Measurements from ENCODE around the gene MED13. TPM values are rescaled to one million over a fixed set of nuclear protein-coding genes. Genes with fewer than 3 reads are reported as not detected.
A peak's percentile ranks its signal among the peaks of the same experiment; 100 is the strongest.

Gene MED13
- total RNA-seq, 5 donors from 2014 or later (not counting 1 experiment from before 2014, with no cell fraction given) = 60.8 to 82.4 (median 77.6) TPM

DNA sequence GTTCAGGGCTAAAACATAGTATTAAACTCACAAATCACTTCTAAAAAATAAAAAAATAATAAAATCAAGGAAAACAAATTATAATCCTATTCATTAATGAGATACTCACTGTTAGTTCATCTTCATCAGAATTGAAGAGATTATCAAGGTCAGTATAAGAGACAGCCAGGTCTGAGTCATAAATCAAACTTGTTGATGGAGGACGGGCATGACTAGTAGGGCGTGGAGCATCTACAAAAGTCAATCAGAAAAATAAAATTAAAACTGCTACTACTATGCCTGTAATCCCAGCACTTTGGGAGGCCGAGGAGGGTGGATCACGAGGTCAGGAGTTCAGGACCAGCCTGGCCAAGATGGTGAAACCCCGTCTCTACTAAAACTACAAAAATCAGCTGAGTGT is 78.2 kb downstream of the MED13 start:
- Histone ChIP-seq H3K9me3 (no peaks in the 10 kb centered on the region), H3K27ac (ENCODE audit: low read length) (no peak overlapping the region), H3K36me3 (ENCODE audit: control insufficient read depth in 2 of 2, extremely low read depth in 1 of 2, insufficient read depth in 1 of 2, low read length in 1 of 2) (peaks cover 5 to 50% of the 10 kb centered on the region in 2 donors), H3K4me1 (ENCODE audit: control insufficient read depth in 1 of 2, extremely low read depth in 1 of 2, insufficient read depth in 2 of 2, low read length in 2 of 2) (no peaks in the 10 kb centered on the region), H3K27me3 (replicated peaks in 1 of 2; ENCODE audit: control insufficient read depth in 2 of 2, extremely low read depth in 1 of 2, insufficient read depth in 2 of 2, low read length in 1 of 2) (no peaks in the 10 kb centered on the region), H3K4me3 (ENCODE audit: control insufficient read depth in 1 of 2, extremely low read depth in 1 of 2, low read length in 1 of 2) (no peak overlapping the region)
- Mint-ChIP-seq H3K27ac (no peak overlapping the region), H3K4me3 (no peak overlapping the region), H3K27me3 (no peaks in the 10 kb centered on the region), H3K4me1 (peaks cover 0 to 10% (median 2%) of the 10 kb centered on the region in 3 donors), H3K36me3 (peaks cover 34% of the 10 kb centered on the region), H3K9me3 (no peaks in the 10 kb centered on the region)
- ATAC-seq (replicated peaks in 1 of 4) (no peak), DNase-seq (no peak)
- POLR2A ChIA-PET = no interaction called here
- CTCF ChIA-PET = no interaction called here
- WGBS (ENCODE audit: insufficient coverage) = 95% methylated on average over 3 of the region's 5 CpGs

DNA sequence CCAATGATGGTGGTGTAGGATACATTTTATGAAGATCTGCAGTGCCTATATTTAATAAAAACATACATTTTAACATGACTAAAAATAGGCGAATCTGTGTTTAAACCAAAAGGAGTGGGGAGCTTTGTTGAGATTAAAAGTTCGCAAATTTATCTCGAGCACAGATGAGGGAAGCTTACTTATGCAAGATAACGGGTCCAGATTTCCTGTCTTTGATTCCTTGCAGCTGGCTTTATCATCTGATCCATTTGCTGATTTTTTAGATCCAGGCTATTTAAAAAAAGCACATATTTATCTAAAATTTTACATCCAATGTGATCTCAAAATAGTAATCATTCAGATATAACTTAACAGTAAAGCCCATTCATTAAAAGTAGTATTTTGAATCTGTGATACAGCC is 80.3 kb downstream of the MED13 start:
- ChIA-PET CTCF (no interaction called here), POLR2A (no interaction called here)
- Mint-ChIP-seq H3K27ac (no peak overlapping the region), H3K4me3 (no peak overlapping the region), H3K36me3 (peaks cover 44% of the 10 kb centered on the region), H3K27me3 (no peaks in the 10 kb centered on the region), H3K4me1 (peaks cover 10 to 20% (median 19%) of the 10 kb centered on the region in 3 donors), H3K9me3 (no peaks in the 10 kb centered on the region)
- Histone ChIP-seq H3K27ac (ENCODE audit: low read length) (no peak overlapping the region), H3K4me1 (ENCODE audit: control insufficient read depth in 1 of 2, extremely low read depth in 1 of 2, insufficient read depth in 2 of 2, low read length in 2 of 2) (no peaks in the 10 kb centered on the region), H3K36me3 (ENCODE audit: control insufficient read depth in 2 of 2, extremely low read depth in 1 of 2, insufficient read depth in 1 of 2, low read length in 1 of 2) (peaks cover 7 to 56% of the 10 kb centered on the region in 2 donors), H3K4me3 (ENCODE audit: control insufficient read depth in 1 of 2, extremely low read depth in 1 of 2, low read length in 1 of 2) (no peak overlapping the region), H3K9me3 (no peaks in the 10 kb centered on the region), H3K27me3 (replicated peaks in 1 of 2; ENCODE audit: control insufficient read depth in 2 of 2, extremely low read depth in 1 of 2, insufficient read depth in 2 of 2, low read length in 1 of 2) (no peaks in the 10 kb centered on the region)
- no peak for ATAC-seq (replicated peaks in 1 of 4)
- DNase-seq = no peak
- WGBS (ENCODE audit: insufficient coverage) = 100% methylated on average over 2 of the region's 4 CpGs

DNA sequence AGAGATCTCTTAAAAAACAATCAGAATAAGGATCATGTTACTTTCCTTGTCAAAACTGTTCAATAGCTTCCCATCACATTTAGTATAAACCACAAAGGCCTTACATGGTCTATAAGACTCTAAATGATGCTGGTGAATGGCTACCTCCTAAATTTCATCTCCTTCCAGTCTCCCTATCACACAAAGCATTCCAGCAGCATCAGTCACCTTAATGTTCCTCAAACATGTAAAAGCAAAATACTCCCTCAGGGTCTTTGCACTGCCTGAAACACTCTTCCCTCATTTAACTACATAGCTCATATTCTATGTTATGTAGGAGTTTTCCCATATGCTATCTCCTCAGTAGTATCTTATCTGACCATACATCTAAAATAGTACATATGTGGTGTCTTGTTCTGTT is 83.8 kb downstream of the MED13 start:
- H3K27ac ChIP-seq (ENCODE audit: low read length) = no peak overlapping the region
- no peak for ATAC-seq (replicated peaks in 1 of 4)
- POLR2A ChIA-PET = no interaction called here
- CTCF ChIA-PET = interaction anchor here in 1 of 2 donors (0.6 kb wide), 1 partner anchor 501 kb away, joined by 3 read pairs; no protein-coding TSS in a partner anchor
- H3K27me3 Mint-ChIP-seq = no peaks in the 10 kb centered on the region
- no peak overlapping the region for H3K4me3 ChIP-seq (ENCODE audit: control insufficient read depth in 1 of 2, extremely low read depth in 1 of 2, low read length in 1 of 2)
- peaks cover 13 to 19% (median 17%) of the 10 kb centered on the region in 3 donors for H3K4me1 Mint-ChIP-seq
- no peak for DNase-seq
- no peak overlapping the region for H3K4me3 Mint-ChIP-seq
- H3K27me3 ChIP-seq (replicated peaks in 1 of 2; ENCODE audit: control insufficient read depth in 2 of 2, extremely low read depth in 1 of 2, insufficient read depth in 2 of 2, low read length in 1 of 2) = no peaks in the 10 kb centered on the region
- peaks cover 49% of the 10 kb centered on the region for H3K36me3 Mint-ChIP-seq
- no peaks in the 10 kb centered on the region for H3K9me3 ChIP-seq
- H3K4me1 ChIP-seq (ENCODE audit: control insufficient read depth in 1 of 2, extremely low read depth in 1 of 2, insufficient read depth in 2 of 2, low read length in 2 of 2) = no peaks in the 10 kb centered on the region
- no peaks in the 10 kb centered on the region for H3K9me3 Mint-ChIP-seq
- peaks cover 7 to 57% of the 10 kb centered on the region in 2 donors for H3K36me3 ChIP-seq (ENCODE audit: control insufficient read depth in 2 of 2, extremely low read depth in 1 of 2, insufficient read depth in 1 of 2, low read length in 1 of 2)
- no peak overlapping the region for H3K27ac Mint-ChIP-seq

DNA sequence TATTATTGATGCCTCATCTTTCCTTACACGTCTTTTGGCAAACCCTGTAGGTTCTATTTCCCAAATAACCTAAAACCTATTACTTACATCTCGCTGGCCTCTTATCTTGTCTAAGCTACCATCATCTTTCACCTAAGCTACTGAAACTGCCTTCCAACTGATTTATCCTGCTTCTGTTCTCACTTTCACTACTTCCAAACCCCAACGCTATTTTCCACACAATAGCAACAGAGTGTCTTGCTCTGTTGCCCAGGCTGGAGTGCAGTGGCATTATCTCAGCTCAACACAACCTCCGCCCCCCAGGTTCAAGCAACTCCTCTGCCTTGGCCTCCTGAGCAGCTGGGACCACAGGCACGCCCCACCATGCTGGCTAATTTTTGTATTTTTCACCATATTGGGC is 84.5 kb downstream of the MED13 start:
- 97% methylated on average over 5 of the region's 5 CpGs for WGBS (ENCODE audit: insufficient coverage)
- H3K9me3 Mint-ChIP-seq = no peaks in the 10 kb centered on the region
- ChIA-PET CTCF (interaction anchor here in 1 of 2 donors (0.6 kb wide), 1 partner anchor 10 kb away, joined by 3 read pairs; no protein-coding TSS in a partner anchor), POLR2A (no interaction called here)
- peaks cover 17 to 22% (median 21%) of the 10 kb centered on the region in 3 donors for H3K4me1 Mint-ChIP-seq
- ATAC-seq (replicated peaks in 1 of 4) = no peak
- no peak overlapping the region for H3K4me3 Mint-ChIP-seq
- no peaks in the 10 kb centered on the region for H3K9me3 ChIP-seq
- no peaks in the 10 kb centered on the region for H3K27me3 Mint-ChIP-seq
- peaks cover 49% of the 10 kb centered on the region for H3K36me3 Mint-ChIP-seq
- H3K27ac Mint-ChIP-seq = peak overlapping the region in 1 of 2 donors; percentile 2
- H3K4me1 ChIP-seq (ENCODE audit: control insufficient read depth in 1 of 2, extremely low read depth in 1 of 2, insufficient read depth in 2 of 2, low read length in 2 of 2) = no peaks in the 10 kb centered on the region
- no peak overlapping the region for H3K27ac ChIP-seq (ENCODE audit: low read length)
- H3K27me3 ChIP-seq (replicated peaks in 1 of 2; ENCODE audit: control insufficient read depth in 2 of 2, extremely low read depth in 1 of 2, insufficient read depth in 2 of 2, low read length in 1 of 2) = no peaks in the 10 kb centered on the region
- H3K36me3 ChIP-seq (ENCODE audit: control insufficient read depth in 2 of 2, extremely low read depth in 1 of 2, insufficient read depth in 1 of 2, low read length in 1 of 2) = peaks cover 7 to 60% of the 10 kb centered on the region in 2 donors
- H3K4me3 ChIP-seq (ENCODE audit: control insufficient read depth in 1 of 2, extremely low read depth in 1 of 2, low read length in 1 of 2) = no peak overlapping the region
- no peak for DNase-seq

DNA sequence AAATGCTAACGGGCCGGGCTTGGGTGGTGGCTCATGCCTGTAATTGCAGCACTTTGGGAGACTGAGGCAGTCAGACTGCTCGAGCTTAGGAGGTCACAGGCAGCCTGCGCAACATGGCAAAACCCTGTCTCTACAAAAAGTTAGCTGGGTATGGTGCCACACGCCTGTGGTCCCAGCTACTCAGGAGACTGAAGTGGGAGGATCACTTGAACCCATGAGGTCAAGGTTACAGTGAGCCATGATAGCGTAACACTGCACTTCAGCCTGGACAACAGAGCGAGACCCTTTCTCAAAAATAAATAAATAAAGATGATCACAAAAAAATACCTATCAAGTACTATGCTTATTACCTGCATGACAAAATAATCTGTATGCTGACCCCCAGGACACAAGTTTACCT is 91.0 kb downstream of the MED13 start:
- peak overlapping the region in 1 of 2 donors; percentile 1 for H3K27ac Mint-ChIP-seq
- H3K27me3 Mint-ChIP-seq = no peaks in the 10 kb centered on the region
- CTCF ChIA-PET = no interaction called here
- H3K4me3 Mint-ChIP-seq = no peak overlapping the region
- ATAC-seq (replicated peaks in 1 of 4) (no peak), DNase-seq (no peak)
- H3K4me1 Mint-ChIP-seq = peaks cover 18 to 24% (median 19%) of the 10 kb centered on the region in 3 donors
- H3K4me1 ChIP-seq (ENCODE audit: control insufficient read depth in 1 of 2, extremely low read depth in 1 of 2, insufficient read depth in 2 of 2, low read length in 2 of 2) = no peaks in the 10 kb centered on the region
- peaks cover 7 to 51% of the 10 kb centered on the region in 2 donors for H3K36me3 ChIP-seq (ENCODE audit: control insufficient read depth in 2 of 2, extremely low read depth in 1 of 2, insufficient read depth in 1 of 2, low read length in 1 of 2)
- H3K9me3 ChIP-seq = no peaks in the 10 kb centered on the region
- POLR2A ChIA-PET = no interaction called here
- H3K9me3 Mint-ChIP-seq = no peaks in the 10 kb centered on the region
- no peak overlapping the region for H3K27ac ChIP-seq (ENCODE audit: low read length)
- H3K4me3 ChIP-seq (ENCODE audit: control insufficient read depth in 1 of 2, extremely low read depth in 1 of 2, low read length in 1 of 2) = no peak overlapping the region
- peaks cover 25% of the 10 kb centered on the region for H3K36me3 Mint-ChIP-seq
- H3K27me3 ChIP-seq (replicated peaks in 1 of 2; ENCODE audit: control insufficient read depth in 2 of 2, extremely low read depth in 1 of 2, insufficient read depth in 2 of 2, low read length in 1 of 2) = no peaks in the 10 kb centered on the region
- 93% methylated on average over 5 of the region's 7 CpGs for WGBS (ENCODE audit: insufficient coverage)

DNA sequence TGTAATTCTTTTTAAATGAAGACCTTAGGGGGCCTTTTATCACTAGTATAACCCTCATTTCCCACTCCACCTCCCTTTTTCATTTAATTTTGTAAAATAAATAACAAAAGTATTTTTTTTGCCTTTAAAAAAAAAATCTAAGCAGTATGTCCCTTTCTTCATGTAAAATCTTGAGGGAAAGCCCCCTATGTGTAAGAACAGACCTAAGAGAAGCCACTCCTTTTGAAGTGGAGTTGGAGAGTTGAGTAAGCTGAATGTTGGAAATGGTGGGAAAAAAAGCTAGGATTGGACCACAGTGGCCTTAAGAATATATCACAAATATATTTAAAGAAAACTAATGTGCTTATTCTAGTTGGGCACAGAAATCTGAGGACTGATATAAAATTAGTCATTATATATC is 92.8 kb downstream of the MED13 start:
- no peak overlapping the region for H3K27ac ChIP-seq (ENCODE audit: low read length)
- no peaks in the 10 kb centered on the region for H3K9me3 ChIP-seq
- no peak overlapping the region for H3K4me3 Mint-ChIP-seq
- peaks cover 26% of the 10 kb centered on the region for H3K36me3 Mint-ChIP-seq
- DNase-seq (no peak), ATAC-seq (replicated peaks in 1 of 4) (no peak)
- no peaks in the 10 kb centered on the region for H3K4me1 ChIP-seq (ENCODE audit: control insufficient read depth in 1 of 2, extremely low read depth in 1 of 2, insufficient read depth in 2 of 2, low read length in 2 of 2)
- no peaks in the 10 kb centered on the region for H3K27me3 Mint-ChIP-seq
- H3K27me3 ChIP-seq (replicated peaks in 1 of 2; ENCODE audit: control insufficient read depth in 2 of 2, extremely low read depth in 1 of 2, insufficient read depth in 2 of 2, low read length in 1 of 2) = no peaks in the 10 kb centered on the region
- H3K4me3 ChIP-seq (ENCODE audit: control insufficient read depth in 1 of 2, extremely low read depth in 1 of 2, low read length in 1 of 2) = no peak overlapping the region
- peaks cover 7 to 50% of the 10 kb centered on the region in 2 donors for H3K36me3 ChIP-seq (ENCODE audit: control insufficient read depth in 2 of 2, extremely low read depth in 1 of 2, insufficient read depth in 1 of 2, low read length in 1 of 2)
- H3K27ac Mint-ChIP-seq = no peak overlapping the region
- ChIA-PET POLR2A (no interaction called here), CTCF (no interaction called here)
- peaks cover 18 to 25% (median 19%) of the 10 kb centered on the region in 3 donors for H3K4me1 Mint-ChIP-seq
- no peaks in the 10 kb centered on the region for H3K9me3 Mint-ChIP-seq

DNA sequence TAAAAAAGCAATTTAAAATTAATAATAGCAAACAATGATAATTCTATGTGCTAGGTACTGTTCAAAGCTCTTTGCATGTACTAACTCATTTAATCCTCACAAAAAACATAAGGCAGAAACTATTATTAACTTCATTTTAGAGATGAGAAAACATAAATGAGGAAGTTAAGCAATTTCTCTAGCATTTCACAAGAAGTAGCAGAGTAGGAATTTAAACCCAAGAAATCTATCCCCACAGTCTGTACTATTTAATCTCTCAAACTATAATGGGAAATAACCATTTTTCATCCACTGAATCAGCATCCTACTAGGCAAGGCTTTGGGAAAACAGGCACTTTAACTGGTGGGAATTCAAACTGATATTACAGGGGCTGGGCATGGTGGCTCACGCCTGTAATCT is 95.0 kb downstream of the MED13 start:
- ATAC-seq (replicated peaks in 1 of 4) = no peak
- H3K9me3 Mint-ChIP-seq = no peaks in the 10 kb centered on the region
- Histone ChIP-seq H3K4me1 (ENCODE audit: control insufficient read depth in 1 of 2, extremely low read depth in 1 of 2, insufficient read depth in 2 of 2, low read length in 2 of 2) (no peaks in the 10 kb centered on the region), H3K27ac (ENCODE audit: low read length) (no peak overlapping the region), H3K36me3 (ENCODE audit: control insufficient read depth in 2 of 2, extremely low read depth in 1 of 2, insufficient read depth in 1 of 2, low read length in 1 of 2) (peaks cover 7 to 62% of the 10 kb centered on the region in 2 donors), H3K9me3 (no peaks in the 10 kb centered on the region), H3K4me3 (ENCODE audit: control insufficient read depth in 1 of 2, extremely low read depth in 1 of 2, low read length in 1 of 2) (no peak overlapping the region), H3K27me3 (replicated peaks in 1 of 2; ENCODE audit: control insufficient read depth in 2 of 2, extremely low read depth in 1 of 2, insufficient read depth in 2 of 2, low read length in 1 of 2) (no peaks in the 10 kb centered on the region)
- H3K4me1 Mint-ChIP-seq = peaks cover 11 to 14% (median 13%) of the 10 kb centered on the region in 3 donors
- WGBS (ENCODE audit: insufficient coverage) = no CpG with 5 or more reads among the region's 1 CpG
- H3K4me3 Mint-ChIP-seq = no peak overlapping the region
- no peak overlapping the region for H3K27ac Mint-ChIP-seq
- H3K36me3 Mint-ChIP-seq = peaks cover 18% of the 10 kb centered on the region
- ChIA-PET CTCF (interaction anchor here in 1 of 2 donors (0.6 kb wide), 1 partner anchor 95 kb away, joined by 3 read pairs; the partner anchor contains the start of gene MED13), POLR2A (no interaction called here)
- no peak for DNase-seq
- no peaks in the 10 kb centered on the region for H3K27me3 Mint-ChIP-seq

Data from T-cell (primary cell).